ENCODE results near the gene STRBP. TPM values are rescaled to one million over a fixed set of nuclear protein-coding genes. Genes with fewer than 3 reads are reported as not detected.

Gene STRBP
- total and polyA plus RNA-seq, 2 of the 8 experiments (the other 6 are each of a cell fraction or from before 2014, with no cell fraction given): 29.7 to 105 TPM

DNA sequence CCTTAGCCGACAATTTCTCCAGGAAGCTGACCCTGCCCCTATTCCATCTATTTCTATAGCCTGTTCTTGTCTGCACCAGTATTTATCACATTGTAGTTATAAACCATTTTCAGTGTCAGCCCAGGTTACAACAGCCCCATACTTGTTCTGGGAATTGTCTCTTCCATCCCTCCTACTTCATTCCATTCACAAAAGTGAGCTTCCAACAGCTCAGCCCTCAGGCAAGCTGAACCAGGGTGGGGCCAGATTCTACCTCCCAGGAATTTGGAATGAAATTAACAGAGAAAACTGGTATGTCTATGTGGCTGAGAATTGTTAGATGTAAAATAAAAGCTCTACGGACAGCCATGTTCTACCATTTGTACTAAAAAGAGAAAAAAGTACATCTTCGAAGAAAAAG is 36.1 kb downstream of the STRBP start:
- CTCF ChIA-PET (ENCODE audit: partially characterized antibody): interaction anchor here (0.6 to 1.7 kb wide), 7 partner anchors 17 to 135 kb away, joined by 3 to 5 read pairs (median 4); no protein-coding TSS in a partner anchor
- H3K36me3 ChIP-seq (ENCODE audit: control insufficient read depth in 2 of 4, insufficient read depth in 4 of 4, low read length in 3 of 4): no peaks in the 10 kb centered on the region; a peak in 1 of 8 replicates
- H3K79me1 ChIP-seq (ENCODE audit: low read depth, low read length): no peaks in the 10 kb centered on the region; the same call in 1 of the 2 replicates
- no peak overlapping the region for H4K91ac ChIP-seq (replicated peaks; ENCODE audit: insufficient read length, low read length)
- no peak overlapping the region for H3K27ac ChIP-seq (ENCODE audit: low read depth, low read length)
- H2AK5ac ChIP-seq (ENCODE audit: low read depth, low read length): no peak overlapping the region
- no peaks in the 10 kb centered on the region for H3K9me3 ChIP-seq (ENCODE audit: insufficient read depth in 2 of 2, low read depth in 1 of 2, low read length in 1 of 2)
- no peak overlapping the region for H3K4me2 ChIP-seq (ENCODE audit: insufficient read depth in 1 of 2, low read depth in 2 of 2, low read length in 2 of 2)
- no peak overlapping the region for H4K8ac ChIP-seq (ENCODE audit: extremely low read depth, insufficient read depth, low read length)
- H3K79me2 ChIP-seq (ENCODE audit: control insufficient read depth in 1 of 2, insufficient read depth in 2 of 2, low read length in 2 of 2): peaks cover 0 to 75% of the 10 kb centered on the region in 2 experiments; a peak in 2 of 4 replicates
- no peak overlapping the region for H4K5ac ChIP-seq (ENCODE audit: insufficient read length, low read depth, low read length)
- no peak overlapping the region for H3K18ac ChIP-seq (ENCODE audit: extremely low read depth, low read length)
- no peak overlapping the region for H3K14ac ChIP-seq (ENCODE audit: insufficient read length)
- H2BK20ac ChIP-seq (ENCODE audit: low read length): no peak overlapping the region
- TF ChIP-seq BRCA1 (IDR thresholded peaks at IDR 0.05; ENCODE audit: low read depth, low read length) (no peak), POU5F1 (IDR thresholded peaks at IDR 0.05; ENCODE audit: low read depth, low read length) (no peak), SIX5 (IDR thresholded peaks at IDR 0.05; ENCODE audit: low read depth, low read length) (no peak), RFX5 (IDR thresholded peaks at IDR 0.05; ENCODE audit: borderline replicate concordance, low read depth, low read length) (no peak), TAF7 (optimal IDR thresholded peaks at IDR 0.05; ENCODE audit: borderline replicate concordance, low read depth, low read length) (no peak), SIRT6 (IDR thresholded peaks at IDR 0.05; ENCODE audit: low read length) (no peak), SP2 (IDR thresholded peaks at IDR 0.05; ENCODE audit: low read length) (no peak), NANOG (IDR thresholded peaks at IDR 0.05; ENCODE audit: insufficient read depth, low read depth, low read length, poor library complexity, severe bottlenecking) (no peak), RBBP5 (IDR thresholded peaks at IDR 0.05; ENCODE audit: borderline replicate concordance, low read depth, low read length) (no peak), CBX5 (IDR thresholded peaks at IDR 0.05; ENCODE audit: low read depth, low read length) (no peak), GABPA (IDR thresholded peaks at IDR 0.05; ENCODE audit: borderline replicate concordance, insufficient read depth, low read length) (no peak), HDAC6 (IDR thresholded peaks at IDR 0.05; ENCODE audit: low read depth, low read length) (no peak), RXRA (IDR thresholded peaks at IDR 0.05; ENCODE audit: insufficient read depth, low read depth, low read length) (no peak)
- TF ChIP-seq, protein P1, sequence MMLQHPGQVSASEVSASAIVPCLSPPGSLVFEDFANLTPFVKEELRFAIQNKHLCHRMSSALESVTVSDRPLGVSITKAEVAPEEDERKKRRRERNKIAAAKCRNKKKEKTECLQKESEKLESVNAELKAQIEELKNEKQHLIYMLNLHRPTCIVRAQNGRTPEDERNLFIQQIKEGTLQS (IDR thresholded peaks at IDR 0.05; ENCODE audit: insufficient read depth, low read depth, low read length): no peak
- 82% methylated on average over 3 of the region's 3 CpGs; no CpG with 5 or more reads in 1 of the 2 experiments for WGBS, 2 experiments (ENCODE audit: extremely low coverage in 1 of 2, insufficient coverage in 1 of 2, insufficient read length in 1 of 2, insufficient replicate concordance in 2 of 2, low coverage in 1 of 2, low lambda C conversion rate in 2 of 2, missing lambda C conversion rate in 1 of 2)
- no peaks in the 10 kb centered on the region for H3K27me3 ChIP-seq (replicated peaks in 1 of 4; ENCODE audit: control insufficient read depth in 3 of 4, extremely low read depth in 1 of 4, insufficient read depth in 3 of 4, low read length in 3 of 4)
- POLR2A ChIA-PET (ENCODE audit: partially characterized antibody): interaction anchor here (0.6 kb wide), 1 partner anchor 33 kb away, joined by 3 read pairs; no protein-coding TSS in a partner anchor
- DNase-seq (ENCODE audit: low read depth in 1 of 2, low spot score in 2 of 2): no peak
- H3K4me1 ChIP-seq (replicated peaks in 1 of 4; ENCODE audit: control insufficient read depth in 3 of 4, insufficient read depth in 4 of 4, low read length in 3 of 4): no peaks in the 10 kb centered on the region; a peak in 2 of 7 replicates
- H3K4me3 ChIP-seq (ENCODE audit: extremely low read depth in 1 of 4, insufficient read depth in 2 of 4, low read depth in 3 of 4, low read length in 4 of 4): no peak overlapping the region
- peaks cover 2 to 7% of the 10 kb centered on the region in 2 experiments for H4K20me1 ChIP-seq (replicated peaks in 1 of 2; ENCODE audit: control insufficient read depth in 1 of 2, insufficient read depth in 2 of 2, low read length in 2 of 2)
- no peak overlapping the region for H2BK5ac ChIP-seq (ENCODE audit: low read depth, low read length)
- H2BK120ac ChIP-seq (replicated peaks; ENCODE audit: low read depth, low read length): no peak overlapping the region
- H2BK12ac ChIP-seq (ENCODE audit: low read depth, low read length): no peak overlapping the region
- H2BK15ac ChIP-seq (ENCODE audit: low read length): no peak overlapping the region
- no peak for FAIRE-seq
- H3K23me2 ChIP-seq (ENCODE audit: low read depth, low read length): no peaks in the 10 kb centered on the region; the same call in 1 of the 2 replicates
- H2AFZ ChIP-seq (ENCODE audit: low read length): no peak overlapping the region
- no peak overlapping the region for H3K56ac ChIP-seq (replicated peaks; ENCODE audit: insufficient read length, low read depth, low read length)
- no peak overlapping the region for H3K4ac ChIP-seq (replicated peaks; ENCODE audit: insufficient read length, low read depth, low read length)
- no peak overlapping the region for H3K23ac ChIP-seq (ENCODE audit: insufficient read length)
- H3K9ac ChIP-seq (replicated peaks in 1 of 4; ENCODE audit: extremely low read depth in 1 of 4, low read depth in 3 of 4, low read length in 3 of 4): no peak overlapping the region

All from H1 (cell line).